Measurements from ENCODE around the gene DENND1B.

- TF ChIP-seq CTCF (optimal IDR thresholded peaks at IDR 0.05 in 1 of 3, IDR thresholded peaks at IDR 0.05 in 1 of 3, conservative IDR thresholded peaks at IDR 0.05 in 1 of 3; ENCODE audit: extremely low read depth in 1 of 3, insufficient read depth in 2 of 3, low read length in 3 of 3) (no peak), EZH2 (IDR thresholded peaks at IDR 0.05; ENCODE audit: low read length) (no peak)
These were observed 91.3 kb downstream of the DENND1B start for GRCh38 chr1:197683895-197684553.
